Neutrophil (primary cell): ENCODE data around the gene BCDIN3D.

Experiments used
- H3K27ac ChIP-seq: fragments of 200-600 bp; sonication (generic); 2 replicates; pipeline ENCODE4 v1.5.1; 2016; ENCODE audit warnings: mild to moderate bottlenecking, moderate library complexity
- H3K27me3 ChIP-seq: fragments of 200-600 bp; sonication (generic); 2 replicates; pipeline ENCODE4 v1.6.0; 2016; ENCODE audit warnings: mild to moderate bottlenecking
- H3K36me3 ChIP-seq: fragments of 200-600 bp; sonication (generic); 2 replicates; pipeline ENCODE4 v1.5.1; 2017
- H3K4me1 ChIP-seq, 2 experiments: fragments of 200-600 bp in 1 of 2; sonication (generic) in 1 of 2; 1 replicate in 1 of 2; 2 replicates in 1 of 2; pipeline versions ENCODE4 v1.5.1 to v1.6.1; 2013 to 2016; ENCODE audit warnings: low read depth in 1 of 2, low read length in 1 of 2, mild to moderate bottlenecking in 1 of 2, moderate library complexity in 1 of 2; ENCODE audit not compliant: control insufficient read depth in 1 of 2, insufficient read depth in 1 of 2
- H3K4me3 ChIP-seq, 2 experiments: fragments of 200-600 bp in 1 of 2; sonication (generic) in 1 of 2; 1 replicate in 1 of 2; 2 replicates in 1 of 2; pipeline ENCODE4 v1.5.1; 2013 to 2016; ENCODE audit warnings: low read depth in 1 of 2, low read length in 1 of 2, mild to moderate bottlenecking in 1 of 2, moderate library complexity in 1 of 2
- H3K9me3 ChIP-seq: fragments of 200-600 bp; sonication (generic); 2 replicates; pipeline ENCODE4 v1.5.1; 2016
- CTCF ChIP-seq: fragments of 200-600 bp; sonication (generic); IDR thresholded peaks from 2 replicates; pipeline ENCODE4 v1.5.1; 2016; ENCODE audit warnings: antibody characterized with exemption

The BCDIN3D gene

GRCh38 chr12:49809381-49809905, 33.5 kb downstream of the BCDIN3D start:
- Histone ChIP-seq H3K4me3 (no peak overlapping the region), H3K27ac (no peak overlapping the region)

GRCh38 chr12:49808686-49809380, 34.1 kb downstream of the BCDIN3D start:
- TF ChIP-seq CTCF, result no peak
- Histone ChIP-seq H3K4me1 (no peaks in the 10 kb centered on the region), H3K4me3 (no peak overlapping the region), H3K9me3 (no peaks in the 10 kb centered on the region), H3K36me3 (peaks cover 9% of the 10 kb centered on the region), H3K27ac (no peak overlapping the region), H3K27me3 (no peaks in the 10 kb centered on the region)

More at GRCh38 chr12:49809381-49809905, 33.5 kb downstream of the BCDIN3D start:
- Histone ChIP-seq H3K27me3 (no peaks in the 10 kb centered on the region), H3K4me1 (no peaks in the 10 kb centered on the region), H3K36me3 (peaks cover 8% of the 10 kb centered on the region), H3K9me3 (no peaks in the 10 kb centered on the region)
- no peak for TF ChIP-seq CTCF

- H3K27me3 ChIP-seq, result no peaks in the 10 kb centered on the region
- no peak overlapping the region for H3K27ac ChIP-seq
- no peaks in the 10 kb centered on the region for H3K4me1 ChIP-seq
- no peak overlapping the region for H3K4me3 ChIP-seq
- peaks cover 17% of the 10 kb centered on the region for H3K36me3 ChIP-seq
- no peaks in the 10 kb centered on the region for H3K9me3 ChIP-seq
- TF ChIP-seq CTCF, result no peak
These were observed 34.8 kb downstream of the BCDIN3D start for GRCh38 chr12:49807991-49808580.

- peaks cover 24% of the 10 kb centered on the region for H3K36me3 ChIP-seq
- H3K27me3 ChIP-seq, result no peaks in the 10 kb centered on the region
- H3K4me1 ChIP-seq, result no peaks in the 10 kb centered on the region
- TF ChIP-seq CTCF, result no peak
- H3K27ac ChIP-seq, result no peak overlapping the region
- no peak overlapping the region for H3K4me3 ChIP-seq
- no peaks in the 10 kb centered on the region for H3K9me3 ChIP-seq
These were observed 36.0 kb downstream of the BCDIN3D start for GRCh38 chr12:49806877-49807276.

GRCh38 chr12:49806321-49806813, 36.5 kb downstream of the BCDIN3D start:
- TF ChIP-seq CTCF, result no peak
- no peaks in the 10 kb centered on the region for H3K9me3 ChIP-seq

More at GRCh38 chr12:49806321-49806813, 36.5 kb downstream of the BCDIN3D start:
- no peak overlapping the region for H3K27ac ChIP-seq
- H3K4me3 ChIP-seq, result no peak overlapping the region
- no peaks in the 10 kb centered on the region for H3K4me1 ChIP-seq
- peaks cover 29% of the 10 kb centered on the region for H3K36me3 ChIP-seq
- H3K27me3 ChIP-seq, result no peaks in the 10 kb centered on the region
